OCI-LY1 (cell line): Measurements from ENCODE around the gene RPS15A.

ENCODE experiments used
- H2AFZ ChIP-seq: fragments of 200-600 bp; sonication (generic), shearing (Covaris generic); 2 replicates; pipeline ENCODE4 v1.6.0; 2014; ENCODE audit warnings: antibody characterized with exemption, mild to moderate bottlenecking, low read length
- H3F3A ChIP-seq: fragments of 200-600 bp; sonication (generic), shearing (Covaris generic); 2 replicates; pipeline ENCODE4 v1.6.0; 2014; ENCODE audit warnings: mild to moderate bottlenecking, antibody characterized with exemption, low read length, moderate library complexity; ENCODE audit not compliant: insufficient read depth
- H3K27ac ChIP-seq: fragments of 200-600 bp; sonication (generic); 2 replicates; pipeline ENCODE4 v1.5.1; 2014; ENCODE audit warnings: low read length, mixed run types, mild to moderate bottlenecking, low read depth; ENCODE audit not compliant: poor library complexity, severe bottlenecking
- H3K27me3 ChIP-seq: fragments of 200-600 bp; sonication (generic); 2 replicates; pipeline ENCODE4 v1.6.0; 2014; ENCODE audit warnings: antibody characterized with exemption, mild to moderate bottlenecking, low read length, moderate library complexity; ENCODE audit not compliant: insufficient read depth
- H3K36me3 ChIP-seq: fragments of 200-600 bp; sonication (generic); 2 replicates; pipeline ENCODE4 v1.6.1; 2014; ENCODE audit warnings: mild to moderate bottlenecking, antibody characterized with exemption, low read length, moderate library complexity, mixed read lengths; ENCODE audit not compliant: insufficient read depth
- H3K4me1 ChIP-seq: fragments of 200-600 bp; sonication (generic); 2 replicates; pipeline ENCODE4 v1.5.1; 2014; ENCODE audit warnings: mild to moderate bottlenecking, low read length, moderate library complexity; ENCODE audit not compliant: insufficient read depth, severe bottlenecking
- H3K4me2 ChIP-seq: fragments of 200-600 bp; sonication (generic), shearing (Covaris generic); 2 replicates; pipeline ENCODE4 v1.6.1; 2014; ENCODE audit warnings: low read length
- H3K4me3 ChIP-seq: fragments of 200-600 bp; sonication (generic); 2 replicates; pipeline ENCODE4 v1.5.1; 2014; ENCODE audit warnings: low read length, low read depth, mild to moderate bottlenecking, mixed read lengths; ENCODE audit not compliant: poor library complexity, severe bottlenecking
- H3K79me2 ChIP-seq: fragments of 200-600 bp; shearing (Covaris generic); 2 replicates; pipeline ENCODE4 v1.6.1; 2016; ENCODE audit warnings: mixed run types, low read length, mixed read lengths; ENCODE audit not compliant: insufficient read depth
- H3K9ac ChIP-seq: fragments of 200-600 bp; sonication (generic), shearing (Covaris generic); 2 replicates; pipeline ENCODE4 v1.6.1; 2014; ENCODE audit warnings: mild to moderate bottlenecking, low read length, mixed read lengths
- H3K9me2 ChIP-seq: fragments of 200-600 bp; sonication (generic), shearing (Covaris generic); 2 replicates; pipeline ENCODE4 v1.6.1; 2014; ENCODE audit warnings: low read depth, mild to moderate bottlenecking, low read length, mixed read lengths
- H3K9me3 ChIP-seq: fragments of 200-600 bp; shearing (Covaris generic); 2 replicates; pipeline ENCODE4 v1.6.1; 2014; ENCODE audit warnings: low read length, mixed read lengths
- H4K20me1 ChIP-seq: fragments of 200-600 bp; sonication (generic), shearing (Covaris generic); 2 replicates; pipeline ENCODE4 v1.6.0; 2016; ENCODE audit warnings: mild to moderate bottlenecking, low read length; ENCODE audit not compliant: insufficient read depth
- CTCF ChIP-seq: fragments of 200-600 bp; sonication (generic), shearing (Covaris generic); IDR thresholded peaks from 2 replicates; pipeline ENCODE4 v1.5.1; 2017; ENCODE audit warnings: mild to moderate bottlenecking, antibody characterized with exemption, low read length, moderate library complexity, mixed read lengths
- EZH2 ChIP-seq: fragments of 200-600 bp; sonication (generic), shearing (Covaris generic); IDR thresholded peaks from 2 replicates; pipeline ENCODE4 v1.8.0; 2017; ENCODE audit warnings: borderline replicate concordance, mixed run types, mild to moderate bottlenecking, antibody characterized with exemption, low read length, moderate library complexity, mixed read lengths

Gene RPS15A

GRCh38 chr16:18832006-18832405, 41.9 kb upstream of the RPS15A start:
- Histone ChIP-seq H3F3A (no peaks in the 10 kb centered on the region), H3K4me2 (no peak overlapping the region), H4K20me1 (no peaks in the 10 kb centered on the region), H3K4me1 (no peaks in the 10 kb centered on the region), H2AFZ (no peak overlapping the region), H3K9me2 (no peaks in the 10 kb centered on the region), H3K79me2 (no peaks in the 10 kb centered on the region), H3K4me3 (no peak overlapping the region), H3K27me3 (no peaks in the 10 kb centered on the region), H3K27ac (no peak overlapping the region), H3K9ac (no peak overlapping the region), H3K36me3 (peaks cover 91% of the 10 kb centered on the region), H3K9me3 (no peaks in the 10 kb centered on the region)
- TF ChIP-seq EZH2 (no peak), CTCF (no peak)

- Histone ChIP-seq H3K4me2 (no peak overlapping the region), H3K9me2 (no peaks in the 10 kb centered on the region), H3K36me3 (peaks cover 66% of the 10 kb centered on the region), H2AFZ (no peak overlapping the region), H3K9me3 (no peaks in the 10 kb centered on the region), H4K20me1 (no peaks in the 10 kb centered on the region), H3K4me1 (no peaks in the 10 kb centered on the region), H3K9ac (no peak overlapping the region), H3K79me2 (no peaks in the 10 kb centered on the region), H3K27me3 (no peaks in the 10 kb centered on the region), H3F3A (no peaks in the 10 kb centered on the region), H3K27ac (no peak overlapping the region), H3K4me3 (no peak overlapping the region)
- no peak for TF ChIP-seq CTCF
- no peak for TF ChIP-seq EZH2
These were observed 39.1 kb upstream of the RPS15A start for GRCh38 chr16:18829251-18829650.

- Histone ChIP-seq H3K79me2 (no peaks in the 10 kb centered on the region), H3K4me2 (no peak overlapping the region), H3K36me3 (peaks cover 53% of the 10 kb centered on the region), H3K4me1 (no peaks in the 10 kb centered on the region), H3K27ac (no peak overlapping the region), H4K20me1 (no peaks in the 10 kb centered on the region), H2AFZ (no peak overlapping the region), H3K9me3 (no peaks in the 10 kb centered on the region), H3K9me2 (no peaks in the 10 kb centered on the region), H3K27me3 (no peaks in the 10 kb centered on the region), H3K4me3 (no peak overlapping the region), H3K9ac (no peak overlapping the region), H3F3A (no peaks in the 10 kb centered on the region)
- TF ChIP-seq CTCF (no peak), EZH2 (no peak)
These were observed 37.8 kb upstream of the RPS15A start for GRCh38 chr16:18827890-18828289.
